Right lobe of liver (tissue), 6 donors: ENCODE data around the gene ABHD6. TPM values are rescaled to one million over a fixed set of nuclear protein-coding genes. Genes with fewer than 3 reads are reported as not detected.
"Not testable (repeated sequence)": the region's sequence is repeated elsewhere in the genome, so short reads cannot be mapped to it uniquely, and the experiment has no call there.

Experiments
- ATAC-seq, 4 donors: fragments of 200-7000 bp; cut with Tn5 transposase; one replicate each; pipeline ENCODE4 v1.9.1; 2020; ENCODE audit warnings: mild to moderate bottlenecking in 4 of 4, moderate library complexity in 4 of 4
- DNase-seq, 3 donors: peaks; one replicate each; pipeline ENCODE4 v3.0.0-alpha.2; 2020
- H3K27ac ChIP-seq, 3 donors: fragments of 200-600 bp; one replicate each; pipeline ENCODE4 v1.8.0; 2022
- H3K27me3 ChIP-seq, 2 donors: fragments of 200-600 bp; one replicate each; pipeline ENCODE4 v1.8.0; 2022
- H3K36me3 ChIP-seq, 4 donors: fragments of 200-600 bp; sonication (generic) in 1 of 4; one replicate each; pipeline versions ENCODE4 v1.5.1 to v1.8.0; 2017 to 2022; ENCODE audit warnings: control low read depth in 1 of 4
- H3K4me1 ChIP-seq, 4 donors: fragments of 200-600 bp; sonication (generic) in 1 of 4; one replicate each; pipeline versions ENCODE4 v1.5.1 to v1.8.0; 2017 to 2022; ENCODE audit warnings: control low read depth in 1 of 4
- H3K4me3 ChIP-seq, 3 donors: fragments of 200-600 bp; one replicate each; pipeline ENCODE4 v1.8.0; 2022
- H3K9me3 ChIP-seq, 4 donors: fragments of 200-600 bp; sonication (generic) in 1 of 4; one replicate each; pipeline versions ENCODE4 v1.5.1 to v1.8.0; 2017 to 2022; ENCODE audit warnings: control low read depth in 1 of 4
- CTCF ChIP-seq, 4 donors: fragments of 200-600 bp in 3 of 4; fragments of 450-650 bp in 1 of 4; IDR thresholded peaks; one replicate each; pipeline versions ENCODE4 v1.5.1 to v1.8.0; 2016 to 2022; ENCODE audit warnings: antibody characterized with exemption in 4 of 4, mild to moderate bottlenecking in 2 of 4
- POLR2A ChIP-seq: fragments of 450-650 bp; IDR thresholded peaks from one replicate; pipeline ENCODE4 v1.6.1; 2017; ENCODE audit warnings: antibody characterized with exemption, mild to moderate bottlenecking
- WGBS: methylation state at CpG from one replicate; pipeline ENCODE4 v1.1.6; 2018; ENCODE audit warnings: low coverage, low lambda C conversion rate; ENCODE audit not compliant: insufficient coverage; ENCODE audit errors: missing lambda C conversion rate; 5-methylcytosine and 5-hydroxymethylcytosine counted together
- intact Hi-C, 2 donors: fragments of 100-400 bp; cut with DNase I; formaldehyde crosslinking; loops; one replicate each; pipeline versions ENCODE4 v1.11.2 to v1.14.1; 2022
- total RNA-seq, 6 experiments: library from RNA; depleted of rRNA in 2 of 6; stranded (reverse); fragments of >200 nt in 2 of 6; fragmentation: NEBNext Ultra II Directional in 3 of 6; extraction: Animal tissue kit (Norgen Biotek cat#: 25700) in 3 of 6; gene quantifications; one replicate each; pipeline versions ENCODE4 v1.1.0 to v1.2.4, GENCODE V29; 2016 to 2023
- donor health status: DM: no; HTN: yes; CAD: no.
- donor health status: DM: no; HTN: no; CAD: no.
- donor health status: DM: no; HTN: no; CAD: no.
- donor health status: DM: no; HTN: yes; CAD: no.
- donor health status: DM: no; HTN: yes; CAD: no.

ABHD6 gene
- total RNA-seq, 6 experiments from 2014 or later: 24.6 to 64.3 (median 52.6) TPM

- Histone ChIP-seq H3K4me3 (no peak overlapping the region), H3K36me3 (peaks cover 0 to 17% (median 0%) of the 10 kb centered on the region in 4 donors), H3K27ac (peak overlapping the region; percentile 47 to 68 (median 53)), H3K4me1 (peaks cover 0 to 30% (median 7%) of the 10 kb centered on the region in 4 donors), H3K9me3 (no peaks in the 10 kb centered on the region), H3K27me3 (no peaks in the 10 kb centered on the region)
- intact Hi-C loops: no loop called here
- ATAC-seq (peak; percentile 47 to 65 (median 61)), DNase-seq (no peak)
- 49% methylated on average over 3 of the region's 3 CpGs for WGBS
- TF ChIP-seq CTCF (IDR thresholded peaks at IDR 0.05) (no peak), POLR2A (no peak)
Observed at GRCh38 chr3:58272891-58273290, 35.3 kb downstream of the ABHD6 start.

- WGBS: 69% methylated on average over 3 of the region's 3 CpGs
- peaks cover 0 to 13% (median 0%) of the 10 kb centered on the region in 4 donors for H3K36me3 ChIP-seq
Observed at GRCh38 chr3:58273362-58273761, 35.8 kb downstream of the ABHD6 start.

GRCh38 chr3:58274027-58274614, 36.5 kb downstream of the ABHD6 start:
- TF ChIP-seq POLR2A (no peak), CTCF (IDR thresholded peaks at IDR 0.05) (no peak)
- Histone ChIP-seq H3K27me3 (no peaks in the 10 kb centered on the region), H3K4me3 (no peak overlapping the region), H3K4me1 (peaks cover 0 to 41% (median 7%) of the 10 kb centered on the region in 4 donors), H3K36me3 (peaks cover 0 to 10% (median 0%) of the 10 kb centered on the region in 4 donors), H3K9me3 (no peaks in the 10 kb centered on the region), H3K27ac (peak overlapping the region in 2 of 3 donors; percentile 17 to 68)
- peak; percentile 42 to 77 (median 54) for ATAC-seq
- intact Hi-C loops: no loop called here
- WGBS: 63% methylated on average over 1 of the region's 3 CpGs
- DNase-seq: no peak

More at GRCh38 chr3:58273362-58273761, 35.8 kb downstream of the ABHD6 start:
- H3K27me3 ChIP-seq, H3K9me3 ChIP-seq, H3K4me3 ChIP-seq, DNase-seq, intact Hi-C loops: not testable (repeated sequence)
- peak in 1 of 4 donors; percentile 9 for ATAC-seq
- Histone ChIP-seq H3K27ac (peak overlapping the region in 1 of 3 donors; percentile 68), H3K4me1 (peaks cover 0 to 35% (median 7%) of the 10 kb centered on the region in 4 donors)

GRCh38 chr3:58281069-58281468, 43.5 kb downstream of the ABHD6 start:
- Histone ChIP-seq H3K36me3 (peaks cover 0 to 45% (median 13%) of the 10 kb centered on the region in 4 donors), H3K9me3 (no peaks in the 10 kb centered on the region), H3K4me3 (no peak overlapping the region), H3K4me1 (peaks cover 0 to 12% (median 0%) of the 10 kb centered on the region in 4 donors), H3K27me3 (no peaks in the 10 kb centered on the region), H3K27ac (no peak overlapping the region)
- no CpG with 5 or more reads among the region's 7 CpGs for WGBS
- DNase-seq (no peak), ATAC-seq (no peak)
- intact Hi-C loops: no loop called here
- TF ChIP-seq CTCF (IDR thresholded peaks at IDR 0.05): no peak
- no peak for TF ChIP-seq POLR2A

GRCh38 chr3:58285334-58285733, 47.7 kb downstream of the ABHD6 start:
- WGBS: 87% methylated on average over 7 of the region's 7 CpGs
- TF ChIP-seq POLR2A: no peak
- no peak for TF ChIP-seq CTCF (IDR thresholded peaks at IDR 0.05)
- intact Hi-C loops: no loop called here
- DNase-seq (no peak), ATAC-seq (no peak)
- H3K27ac ChIP-seq: no peak overlapping the region
- H3K27me3 ChIP-seq: no peaks in the 10 kb centered on the region
- H3K4me1 ChIP-seq: no peaks in the 10 kb centered on the region
- peaks cover 0 to 65% (median 24%) of the 10 kb centered on the region in 4 donors for H3K36me3 ChIP-seq
- no peak overlapping the region for H3K4me3 ChIP-seq
- H3K9me3 ChIP-seq: no peaks in the 10 kb centered on the region
